Midbrain (tissue), 1 donor: ENCODE measurements around the gene ADAMTS2.

Source experiments
- DNase-seq: peaks from one replicate; lab custom pipeline; 2025; lab: John Stamatoyannopoulos, UW

Gene ADAMTS2

GRCh38 chr5:179343719-179344430 is 1.4 kb downstream of the ADAMTS2 start:
- DNase-seq, result no peak

- DNase-seq, result no peak
These were observed 2.1 kb downstream of the ADAMTS2 start for GRCh38 chr5:179343021-179343718.

- no peak for DNase-seq
These were observed 2.7 kb downstream of the ADAMTS2 start for GRCh38 chr5:179342577-179342976.

- DNase-seq, result no peak
These were observed 4.8 kb downstream of the ADAMTS2 start for GRCh38 chr5:179340465-179340864.

GRCh38 chr5:179339996-179340395 is 5.3 kb downstream of the ADAMTS2 start:
- DNase-seq, result no peak

- DNase-seq, result no peak
These were observed 6.2 kb downstream of the ADAMTS2 start for GRCh38 chr5:179339081-179339480.

GRCh38 chr5:179337796-179338676 is 7.2 kb downstream of the ADAMTS2 start:
- no peak for DNase-seq

GRCh38 chr5:179336871-179337795 is 8.1 kb downstream of the ADAMTS2 start:
- no peak for DNase-seq

- DNase-seq, result no peak
These were observed 9.0 kb downstream of the ADAMTS2 start for GRCh38 chr5:179336126-179336870.

- DNase-seq, result no peak
These were observed 11.2 kb downstream of the ADAMTS2 start for GRCh38 chr5:179333796-179334761.

- no peak for DNase-seq
These were observed 12.4 kb downstream of the ADAMTS2 start for GRCh38 chr5:179332741-179333290.

GRCh38 chr5:179331591-179332375 is 13.5 kb downstream of the ADAMTS2 start:
- DNase-seq, result no peak

GRCh38 chr5:179330186-179330900 is 14.9 kb downstream of the ADAMTS2 start:
- DNase-seq, result no peak

GRCh38 chr5:179328291-179328690 is 17.0 kb downstream of the ADAMTS2 start:
- DNase-seq, result no peak

GRCh38 chr5:179327021-179327735 is 18.1 kb downstream of the ADAMTS2 start:
- no peak for DNase-seq

- DNase-seq, result no peak
These were observed 18.9 kb downstream of the ADAMTS2 start for GRCh38 chr5:179326122-179326927.
